Measurements from ENCODE around the gene CDH2.

The CDH2 gene

DNA sequence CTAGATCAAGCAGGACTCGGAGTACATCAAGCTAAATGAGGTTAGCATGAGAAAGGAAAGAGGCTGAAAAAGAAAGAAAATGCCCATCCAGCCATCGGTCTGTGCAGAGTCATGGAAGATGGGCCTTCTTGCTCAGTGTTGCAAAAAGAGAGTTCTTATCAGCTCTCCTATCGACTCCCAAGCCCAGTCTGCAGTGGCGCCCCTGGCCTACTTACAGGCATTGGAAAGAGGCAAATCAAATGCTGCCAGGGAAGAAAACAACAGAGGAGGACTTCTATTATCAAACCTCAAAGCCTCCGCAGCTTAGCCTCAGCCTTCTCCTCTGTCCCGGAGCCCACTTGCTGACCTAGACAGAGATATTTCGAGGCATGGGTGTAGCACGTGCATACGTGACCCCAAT, 66.0 kb downstream of the CDH2 start:
- TF ChIP-seq PATZ1 (CRISPR knock-in tag; IDR thresholded peaks at IDR 0.05; ENCODE audit: borderline replicate concordance) (no peak), GLIS3 (CRISPR knock-in tag; IDR thresholded peaks at IDR 0.05) (no peak), ZNF70 (CRISPR knock-in tag; IDR thresholded peaks at IDR 0.05) (no peak), ZFP3 (CRISPR knock-in tag; IDR thresholded peaks at IDR 0.05) (no peak), SNAI2 (CRISPR knock-in tag; IDR thresholded peaks at IDR 0.05) (no peak)
- TF ChIP-seq, protein P1, sequence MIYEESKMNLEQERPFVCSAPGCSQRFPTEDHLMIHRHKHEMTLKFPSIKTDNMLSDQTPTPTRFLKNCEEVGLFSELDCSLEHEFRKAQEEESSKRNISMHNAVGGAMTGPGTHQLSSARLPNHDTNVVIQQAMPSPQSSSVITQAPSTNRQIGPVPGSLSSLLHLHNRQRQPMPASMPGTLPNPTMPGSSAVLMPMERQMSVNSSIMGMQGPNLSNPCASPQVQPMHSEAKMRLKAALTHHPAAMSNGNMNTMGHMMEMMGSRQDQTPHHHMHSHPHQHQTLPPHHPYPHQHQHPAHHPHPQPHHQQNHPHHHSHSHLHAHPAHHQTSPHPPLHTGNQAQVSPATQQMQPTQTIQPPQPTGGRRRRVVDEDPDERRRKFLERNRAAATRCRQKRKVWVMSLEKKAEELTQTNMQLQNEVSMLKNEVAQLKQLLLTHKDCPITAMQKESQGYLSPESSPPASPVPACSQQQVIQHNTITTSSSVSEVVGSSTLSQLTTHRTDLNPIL (CRISPR knock-in tag; IDR thresholded peaks at IDR 0.05; ENCODE audit: low read depth): no peak
- no peak for ATAC-seq

GRCh38 chr18:28109781-28110560, 67.0 kb downstream of the CDH2 start:
- TF ChIP-seq TOX (CRISPR knock-in tag; IDR thresholded peaks at IDR 0.05; ENCODE audit: borderline replicate concordance): no peak
- no peak for TF ChIP-seq ZFP30 (CRISPR knock-in tag; IDR thresholded peaks at IDR 0.05)
- no peak for TF ChIP-seq TCF4 (CRISPR knock-in tag; IDR thresholded peaks at IDR 0.05; ENCODE audit: borderline replicate concordance)
- TF ChIP-seq ZC3H10 (CRISPR knock-in tag; IDR thresholded peaks at IDR 0.05): no peak
- TF ChIP-seq ISL1 (CRISPR knock-in tag; IDR thresholded peaks at IDR 0.05): peak; percentile 90
- TF ChIP-seq ZNF70 (CRISPR knock-in tag; IDR thresholded peaks at IDR 0.05): no peak
- TF ChIP-seq ZNF565 (CRISPR knock-in tag; conservative IDR thresholded peaks at IDR 0.05; ENCODE audit: low read depth): no peak
- ATAC-seq: peak; percentile 58

DNA sequence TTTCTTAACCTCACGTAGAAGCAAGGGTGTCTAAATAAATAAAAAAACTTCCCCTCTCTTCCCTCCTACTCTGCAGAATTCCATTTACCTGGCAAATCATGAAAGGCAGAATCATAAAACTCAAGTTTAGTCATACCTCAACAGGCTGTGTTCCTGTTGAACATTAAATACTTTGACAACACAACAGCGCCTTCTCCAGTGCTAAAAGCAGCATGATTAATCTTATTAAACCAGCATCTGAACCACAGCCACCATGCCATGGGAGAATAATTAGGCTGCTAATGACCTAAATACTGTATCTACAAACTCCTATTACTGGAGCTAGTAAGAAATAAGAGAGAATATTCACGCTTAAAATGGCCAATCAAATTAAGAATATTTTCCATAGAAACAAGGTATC, 68.1 kb downstream of the CDH2 start:
- peak; percentile 6; the same call in 1 of the 3 replicates for ATAC-seq
- TF ChIP-seq OSR1 (CRISPR knock-in tag; IDR thresholded peaks at IDR 0.05) (no peak), TCF4 (CRISPR knock-in tag; IDR thresholded peaks at IDR 0.05; ENCODE audit: borderline replicate concordance) (no peak), ZFP3 (CRISPR knock-in tag; IDR thresholded peaks at IDR 0.05) (no peak), TOX (CRISPR knock-in tag; IDR thresholded peaks at IDR 0.05; ENCODE audit: borderline replicate concordance) (no peak), TSHZ2 (CRISPR knock-in tag; IDR thresholded peaks at IDR 0.05) (no peak), GLIS3 (CRISPR knock-in tag; IDR thresholded peaks at IDR 0.05) (no peak), ZFP30 (CRISPR knock-in tag; IDR thresholded peaks at IDR 0.05) (no peak), CSDC2 (CRISPR knock-in tag; IDR thresholded peaks at IDR 0.05) (no peak), ZC3H10 (CRISPR knock-in tag; IDR thresholded peaks at IDR 0.05) (no peak), ZNF8 (CRISPR knock-in tag; IDR thresholded peaks at IDR 0.05) (no peak), RARB (CRISPR knock-in tag; IDR thresholded peaks at IDR 0.05) (no peak), ESRRG (CRISPR knock-in tag; IDR thresholded peaks at IDR 0.05) (no peak), POU6F1 (CRISPR knock-in tag; IDR thresholded peaks at IDR 0.05; ENCODE audit: borderline replicate concordance, low read depth) (no peak)
- TF ChIP-seq, protein P1 (CRISPR knock-in tag; IDR thresholded peaks at IDR 0.05; ENCODE audit: low read depth): no peak
